Stimulated activated CD8-positive, alpha-beta memory T cell treated with anti-CD3 and anti-CD28 coated beads, Interleukin-7, amount 100 ng/mL, for 1 hour (primary cell): ENCODE measurements around the gene SVOP.
"Not testable (repeated sequence)": the region's sequence is repeated elsewhere in the genome, so short reads cannot be mapped to it uniquely, and the experiment has no call there.

Experiments used
- DNase-seq, 2 donors: peaks; one replicate each; pipeline ENCODE4 v3.0.0-alpha.2; 2020; ENCODE audit warnings: low read depth in 2 of 2

SVOP gene

GRCh38 chr12:108884116-108885012 is 136.5 kb downstream of the SVOP start:
- peak; percentile 17 to 33 for DNase-seq

GRCh38 chr12:108881953-108882352 is 138.9 kb downstream of the SVOP start:
- DNase-seq = no peak

GRCh38 chr12:108879615-108880254 is 141.1 kb downstream of the SVOP start, which contains the start of gene DAO:
Gene DAO, plus strand, starts transcription at chr12:108880092. Its CDS starts 4,915 bp downstream, at chr12:108885007.
- no peak for DNase-seq

- no peak for DNase-seq
Measured at GRCh38 chr12:108876550-108876949, 144.3 kb downstream of the SVOP start.

GRCh38 chr12:108875682-108876361 is 145.0 kb downstream of the SVOP start:
- DNase-seq = no peak

- no peak for DNase-seq
Measured at GRCh38 chr12:108875280-108875679, 145.6 kb downstream of the SVOP start.

- DNase-seq = no peak
Measured at GRCh38 chr12:108868781-108869180, 152.1 kb downstream of the SVOP start.

GRCh38 chr12:108866083-108866482 is 154.8 kb downstream of the SVOP start:
- not testable (repeated sequence) for DNase-seq

- DNase-seq = no peak
Measured at GRCh38 chr12:108865169-108865568, 155.7 kb downstream of the SVOP start.

GRCh38 chr12:108862588-108862959 is 158.3 kb downstream of the SVOP start:
- DNase-seq = no peak

GRCh38 chr12:108861878-108862587 is 158.8 kb downstream of the SVOP start:
- DNase-seq = no peak

GRCh38 chr12:108860443-108860842 is 160.4 kb downstream of the SVOP start:
- no peak for DNase-seq

- no peak for DNase-seq
Measured at GRCh38 chr12:108859923-108860291, 161.0 kb downstream of the SVOP start.

- not testable (repeated sequence) for DNase-seq
Measured at GRCh38 chr12:108859141-108859922, 161.5 kb downstream of the SVOP start.

GRCh38 chr12:108858311-108859074 is 162.4 kb downstream of the SVOP start:
- DNase-seq = no peak
